ENCODE measurements around the gene ALKAL2. TPM values are rescaled to one million over a fixed set of nuclear protein-coding genes. Genes with fewer than 3 reads are reported as not detected.

The ALKAL2 gene
- polyA plus RNA-seq, 1 of the 3 experiments (the other 2 are of a cell fraction), result not detected

DNA sequence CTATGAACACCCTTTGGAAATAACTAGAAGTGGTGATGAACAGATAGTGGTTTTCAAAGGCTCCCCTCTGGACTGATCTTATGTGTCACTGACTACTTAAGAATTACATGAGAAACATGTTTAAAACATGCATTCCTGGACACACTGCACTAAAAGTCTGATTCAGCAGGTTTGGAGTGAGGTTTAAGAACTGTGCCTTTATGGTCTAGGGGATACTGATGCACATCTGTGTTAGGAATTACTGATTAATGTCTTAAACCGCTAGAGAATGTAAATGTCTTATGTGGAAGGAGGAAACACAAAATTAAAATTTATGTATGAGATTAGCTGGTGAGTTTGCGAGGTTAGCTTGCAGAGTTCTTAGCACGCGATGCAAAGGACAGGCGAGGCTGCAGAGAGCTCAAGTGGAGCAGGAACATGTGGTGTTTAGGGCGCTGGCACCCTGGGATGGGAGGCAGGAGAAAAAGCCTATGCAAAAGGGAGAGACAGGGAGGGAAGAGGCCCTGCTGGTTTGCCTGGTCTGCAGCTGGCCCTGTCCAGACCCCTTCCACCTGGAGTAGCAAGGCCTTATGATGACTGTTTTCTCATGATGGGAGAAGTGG is 35.8 kb downstream of the ALKAL2 start:
- POLR2A ChIA-PET, result no interaction called here
- H3K9me3 ChIP-seq, result no peaks in the 10 kb centered on the region
- TF ChIP-seq NFIC (IDR thresholded peaks at IDR 0.05; ENCODE audit: borderline replicate concordance) (no peak), MXI1 (IDR thresholded peaks at IDR 0.05; ENCODE audit: low read depth, low read length) (no peak), CHD2 (IDR thresholded peaks at IDR 0.05; ENCODE audit: low read length, partially characterized antibody) (no peak), MEF2A (IDR thresholded peaks at IDR 0.05; ENCODE audit: borderline replicate concordance, low read depth) (no peak), SIN3A (IDR thresholded peaks at IDR 0.05; ENCODE audit: borderline replicate concordance, low read depth, low read length) (no peak), YY1 (IDR thresholded peaks at IDR 0.05; ENCODE audit: low read depth) (no peak), FOSL2 (IDR thresholded peaks at IDR 0.05; ENCODE audit: borderline replicate concordance, low read depth) (no peak), RXRA (IDR thresholded peaks at IDR 0.05; ENCODE audit: borderline replicate concordance, low read depth) (no peak), RAD21 (IDR thresholded peaks at IDR 0.05; ENCODE audit: low read length) (no peak), ELF1 (IDR thresholded peaks at IDR 0.05) (no peak), SMC3 (IDR thresholded peaks at IDR 0.05; ENCODE audit: low read depth, low read length) (no peak), FOXM1 (IDR thresholded peaks at IDR 0.05; ENCODE audit: low read depth) (no peak), TEAD4 (IDR thresholded peaks at IDR 0.05; ENCODE audit: borderline replicate concordance, insufficient read depth) (no peak), GATA2 (CRISPR knock-in tag; IDR thresholded peaks at IDR 0.05) (no peak), JUND (IDR thresholded peaks at IDR 0.05) (no peak)
- TF ChIP-seq, protein P1, sequence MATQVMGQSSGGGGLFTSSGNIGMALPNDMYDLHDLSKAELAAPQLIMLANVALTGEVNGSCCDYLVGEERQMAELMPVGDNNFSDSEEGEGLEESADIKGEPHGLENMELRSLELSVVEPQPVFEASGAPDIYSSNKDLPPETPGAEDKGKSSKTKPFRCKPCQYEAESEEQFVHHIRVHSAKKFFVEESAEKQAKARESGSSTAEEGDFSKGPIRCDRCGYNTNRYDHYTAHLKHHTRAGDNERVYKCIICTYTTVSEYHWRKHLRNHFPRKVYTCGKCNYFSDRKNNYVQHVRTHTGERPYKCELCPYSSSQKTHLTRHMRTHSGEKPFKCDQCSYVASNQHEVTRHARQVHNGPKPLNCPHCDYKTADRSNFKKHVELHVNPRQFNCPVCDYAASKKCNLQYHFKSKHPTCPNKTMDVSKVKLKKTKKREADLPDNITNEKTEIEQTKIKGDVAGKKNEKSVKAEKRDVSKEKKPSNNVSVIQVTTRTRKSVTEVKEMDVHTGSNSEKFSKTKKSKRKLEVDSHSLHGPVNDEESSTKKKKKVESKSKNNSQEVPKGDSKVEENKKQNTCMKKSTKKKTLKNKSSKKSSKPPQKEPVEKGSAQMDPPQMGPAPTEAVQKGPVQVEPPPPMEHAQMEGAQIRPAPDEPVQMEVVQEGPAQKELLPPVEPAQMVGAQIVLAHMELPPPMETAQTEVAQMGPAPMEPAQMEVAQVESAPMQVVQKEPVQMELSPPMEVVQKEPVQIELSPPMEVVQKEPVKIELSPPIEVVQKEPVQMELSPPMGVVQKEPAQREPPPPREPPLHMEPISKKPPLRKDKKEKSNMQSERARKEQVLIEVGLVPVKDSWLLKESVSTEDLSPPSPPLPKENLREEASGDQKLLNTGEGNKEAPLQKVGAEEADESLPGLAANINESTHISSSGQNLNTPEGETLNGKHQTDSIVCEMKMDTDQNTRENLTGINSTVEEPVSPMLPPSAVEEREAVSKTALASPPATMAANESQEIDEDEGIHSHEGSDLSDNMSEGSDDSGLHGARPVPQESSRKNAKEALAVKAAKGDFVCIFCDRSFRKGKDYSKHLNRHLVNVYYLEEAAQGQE (IDR thresholded peaks at IDR 0.05; ENCODE audit: low read depth, low read length), result no peak
- TF ChIP-seq, protein P2, sequence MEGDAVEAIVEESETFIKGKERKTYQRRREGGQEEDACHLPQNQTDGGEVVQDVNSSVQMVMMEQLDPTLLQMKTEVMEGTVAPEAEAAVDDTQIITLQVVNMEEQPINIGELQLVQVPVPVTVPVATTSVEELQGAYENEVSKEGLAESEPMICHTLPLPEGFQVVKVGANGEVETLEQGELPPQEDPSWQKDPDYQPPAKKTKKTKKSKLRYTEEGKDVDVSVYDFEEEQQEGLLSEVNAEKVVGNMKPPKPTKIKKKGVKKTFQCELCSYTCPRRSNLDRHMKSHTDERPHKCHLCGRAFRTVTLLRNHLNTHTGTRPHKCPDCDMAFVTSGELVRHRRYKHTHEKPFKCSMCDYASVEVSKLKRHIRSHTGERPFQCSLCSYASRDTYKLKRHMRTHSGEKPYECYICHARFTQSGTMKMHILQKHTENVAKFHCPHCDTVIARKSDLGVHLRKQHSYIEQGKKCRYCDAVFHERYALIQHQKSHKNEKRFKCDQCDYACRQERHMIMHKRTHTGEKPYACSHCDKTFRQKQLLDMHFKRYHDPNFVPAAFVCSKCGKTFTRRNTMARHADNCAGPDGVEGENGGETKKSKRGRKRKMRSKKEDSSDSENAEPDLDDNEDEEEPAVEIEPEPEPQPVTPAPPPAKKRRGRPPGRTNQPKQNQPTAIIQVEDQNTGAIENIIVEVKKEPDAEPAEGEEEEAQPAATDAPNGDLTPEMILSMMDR (IDR thresholded peaks at IDR 0.05), result no peak
- TF ChIP-seq, protein P3, sequence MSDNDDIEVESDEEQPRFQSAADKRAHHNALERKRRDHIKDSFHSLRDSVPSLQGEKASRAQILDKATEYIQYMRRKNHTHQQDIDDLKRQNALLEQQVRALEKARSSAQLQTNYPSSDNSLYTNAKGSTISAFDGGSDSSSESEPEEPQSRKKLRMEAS (IDR thresholded peaks at IDR 0.05; ENCODE audit: low read depth), result no peak
- TF ChIP-seq, protein P4, sequence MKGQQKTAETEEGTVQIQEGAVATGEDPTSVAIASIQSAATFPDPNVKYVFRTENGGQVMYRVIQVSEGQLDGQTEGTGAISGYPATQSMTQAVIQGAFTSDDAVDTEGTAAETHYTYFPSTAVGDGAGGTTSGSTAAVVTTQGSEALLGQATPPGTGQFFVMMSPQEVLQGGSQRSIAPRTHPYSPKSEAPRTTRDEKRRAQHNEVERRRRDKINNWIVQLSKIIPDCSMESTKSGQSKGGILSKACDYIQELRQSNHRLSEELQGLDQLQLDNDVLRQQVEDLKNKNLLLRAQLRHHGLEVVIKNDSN (IDR thresholded peaks at IDR 0.05; ENCODE audit: borderline replicate concordance, low read depth), result no peak
- TF ChIP-seq, protein P5, sequence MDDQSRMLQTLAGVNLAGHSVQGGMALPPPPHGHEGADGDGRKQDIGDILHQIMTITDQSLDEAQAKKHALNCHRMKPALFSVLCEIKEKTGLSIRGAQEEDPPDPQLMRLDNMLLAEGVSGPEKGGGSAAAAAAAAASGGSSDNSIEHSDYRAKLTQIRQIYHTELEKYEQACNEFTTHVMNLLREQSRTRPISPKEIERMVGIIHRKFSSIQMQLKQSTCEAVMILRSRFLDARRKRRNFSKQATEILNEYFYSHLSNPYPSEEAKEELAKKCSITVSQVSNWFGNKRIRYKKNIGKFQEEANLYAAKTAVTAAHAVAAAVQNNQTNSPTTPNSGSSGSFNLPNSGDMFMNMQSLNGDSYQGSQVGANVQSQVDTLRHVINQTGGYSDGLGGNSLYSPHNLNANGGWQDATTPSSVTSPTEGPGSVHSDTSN (IDR thresholded peaks at IDR 0.05), result no peak

More for the DNA sequence above, 35.8 kb downstream of the ALKAL2 start:
- Histone ChIP-seq H3K27ac (ENCODE audit: low read depth in 2 of 2, low read length in 1 of 2) (no peak overlapping the region; a peak in 1 of 4 replicates), H4K20me1 (ENCODE audit: insufficient read depth) (no peaks in the 10 kb centered on the region), H3K36me3 (replicated peaks in 1 of 2; ENCODE audit: control insufficient read depth in 1 of 2, insufficient read depth in 2 of 2, low read length in 1 of 2) (peaks cover 40 to 47% of the 10 kb centered on the region in 2 experiments), H3K79me2 (ENCODE audit: insufficient read depth) (no peaks in the 10 kb centered on the region), H3K27me3 (ENCODE audit: insufficient read depth) (no peaks in the 10 kb centered on the region), H3K9ac (no peak overlapping the region), H3K4me2 (no peak overlapping the region), H3F3A (replicated peaks; ENCODE audit: insufficient read depth) (peaks cover 7% of the 10 kb centered on the region), H3K9me2 (no peaks in the 10 kb centered on the region), H3K4me3 (ENCODE audit: low read depth in 2 of 2, low read length in 1 of 2) (no peak overlapping the region), H2AFZ (ENCODE audit: low read depth) (no peak overlapping the region), H3K4me1 (ENCODE audit: control insufficient read depth in 1 of 2, insufficient read depth in 2 of 2, low read depth in 1 of 2, low read length in 1 of 2) (peaks cover under 1 to 10% of the 10 kb centered on the region in 2 experiments; a peak in 2 of 4 replicates)
- CTCF ChIA-PET, result interaction anchor here (1.1 to 1.3 kb wide), 2 partner anchors 21 to 36 kb away, joined by 3 read pairs; partner anchors contain the start of gene ALKAL2
- 90% methylated on average over 6 of the region's 6 CpGs for WGBS (ENCODE audit: low lambda C conversion rate)
- no peak for DNase-seq

All from SK-N-SH (cell line).